Gastroesophageal sphincter (tissue), 3 donors: ENCODE data around the gene TSC22D4.

Experiments
- CTCF ChIP-seq, 4 experiments: fragments of 200-600 bp in 2 of 4; fragments of 450-650 bp in 2 of 4; sonication (generic) in 1 of 4; IDR thresholded peaks; one replicate each; pipeline ENCODE4 v1.5.1; 2017 to 2019; ENCODE audit warnings: antibody characterized with exemption in 4 of 4, mild to moderate bottlenecking in 2 of 4, moderate library complexity in 2 of 4
- POLR2A ChIP-seq, 2 donors: fragments of 450-650 bp; IDR thresholded peaks; one replicate each; pipeline ENCODE4 v1.6.1; 2017; ENCODE audit warnings: antibody characterized with exemption in 2 of 2, mild to moderate bottlenecking in 2 of 2, moderate library complexity in 1 of 2

- TF ChIP-seq CTCF (IDR thresholded peaks at IDR 0.05): no peak
- no peak for TF ChIP-seq POLR2A (IDR thresholded peaks at IDR 0.05)
These were observed 42.1 kb upstream of the TSC22D4 start for GRCh38 chr7:100521076-100521475.
